ENCODE data around the gene DCHS1.

The DCHS1 gene

DNA sequence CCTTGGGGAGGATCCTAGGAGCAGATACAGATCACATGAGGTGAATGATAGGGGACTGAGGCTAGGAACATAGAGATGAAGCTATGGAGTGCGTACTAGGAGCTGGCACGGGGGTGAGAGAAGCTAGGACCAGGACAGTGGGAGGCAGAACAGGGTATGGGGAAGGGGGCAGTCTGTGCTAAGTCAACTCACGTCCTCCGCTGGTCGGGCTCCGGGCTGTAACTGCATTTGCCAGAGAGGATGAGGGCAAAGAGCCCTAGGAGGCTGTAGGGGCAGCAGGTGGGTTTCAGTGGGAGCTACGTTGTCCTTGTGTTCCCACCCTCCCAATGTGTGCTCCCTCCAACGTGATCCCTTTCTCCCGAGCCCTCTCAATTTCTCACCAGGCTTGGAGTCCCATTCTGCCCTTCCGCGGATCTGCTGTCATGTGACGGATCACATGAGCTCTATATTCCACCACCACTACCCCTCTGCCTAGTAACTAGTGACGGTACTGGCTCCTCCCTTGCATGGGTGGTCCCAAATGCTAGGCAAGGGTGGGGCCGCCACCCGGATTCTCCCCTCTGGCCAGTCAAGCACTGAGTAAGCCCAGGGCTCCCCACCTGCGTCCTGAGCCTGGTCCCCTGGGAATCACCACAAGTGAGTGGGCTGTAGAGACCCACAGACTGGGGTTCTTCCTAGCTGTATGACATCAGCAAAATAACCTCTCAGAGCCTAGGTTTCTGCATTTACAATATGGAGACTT, 36.4 kb downstream of the DCHS1 start, which contains the start of gene TPP1:
Gene TPP1, minus strand, starts transcription at position 419 of the 742 bp plus-strand sequence. Its CDS starts 22 bp downstream, at position 397.
- peak; percentile 97 for ATAC-seq
- TF ChIP-seq ZFP3 (CRISPR knock-in tag; IDR thresholded peaks at IDR 0.05) (no peak), PPARA (CRISPR knock-in tag; IDR thresholded peaks at IDR 0.05; ENCODE audit: borderline replicate concordance) (no peak), BACH2 (CRISPR knock-in tag; IDR thresholded peaks at IDR 0.05; ENCODE audit: borderline replicate concordance) (no peak), TOX (CRISPR knock-in tag; IDR thresholded peaks at IDR 0.05; ENCODE audit: borderline replicate concordance) (no peak), TCF4 (CRISPR knock-in tag; IDR thresholded peaks at IDR 0.05; ENCODE audit: borderline replicate concordance) (no peak)
- TF ChIP-seq, protein P1, sequence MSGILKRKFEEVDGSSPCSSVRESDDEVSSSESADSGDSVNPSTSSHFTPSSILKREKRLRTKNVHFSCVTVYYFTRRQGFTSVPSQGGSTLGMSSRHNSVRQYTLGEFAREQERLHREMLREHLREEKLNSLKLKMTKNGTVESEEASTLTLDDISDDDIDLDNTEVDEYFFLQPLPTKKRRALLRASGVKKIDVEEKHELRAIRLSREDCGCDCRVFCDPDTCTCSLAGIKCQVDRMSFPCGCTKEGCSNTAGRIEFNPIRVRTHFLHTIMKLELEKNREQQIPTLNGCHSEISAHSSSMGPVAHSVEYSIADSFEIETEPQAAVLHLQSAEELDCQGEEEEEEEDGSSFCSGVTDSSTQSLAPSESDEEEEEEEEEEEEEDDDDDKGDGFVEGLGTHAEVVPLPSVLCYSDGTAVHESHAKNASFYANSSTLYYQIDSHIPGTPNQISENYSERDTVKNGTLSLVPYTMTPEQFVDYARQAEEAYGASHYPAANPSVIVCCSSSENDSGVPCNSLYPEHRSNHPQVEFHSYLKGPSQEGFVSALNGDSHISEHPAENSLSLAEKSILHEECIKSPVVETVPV (CRISPR knock-in tag; IDR thresholded peaks at IDR 0.05), result no peak
- TF ChIP-seq, protein P2, sequence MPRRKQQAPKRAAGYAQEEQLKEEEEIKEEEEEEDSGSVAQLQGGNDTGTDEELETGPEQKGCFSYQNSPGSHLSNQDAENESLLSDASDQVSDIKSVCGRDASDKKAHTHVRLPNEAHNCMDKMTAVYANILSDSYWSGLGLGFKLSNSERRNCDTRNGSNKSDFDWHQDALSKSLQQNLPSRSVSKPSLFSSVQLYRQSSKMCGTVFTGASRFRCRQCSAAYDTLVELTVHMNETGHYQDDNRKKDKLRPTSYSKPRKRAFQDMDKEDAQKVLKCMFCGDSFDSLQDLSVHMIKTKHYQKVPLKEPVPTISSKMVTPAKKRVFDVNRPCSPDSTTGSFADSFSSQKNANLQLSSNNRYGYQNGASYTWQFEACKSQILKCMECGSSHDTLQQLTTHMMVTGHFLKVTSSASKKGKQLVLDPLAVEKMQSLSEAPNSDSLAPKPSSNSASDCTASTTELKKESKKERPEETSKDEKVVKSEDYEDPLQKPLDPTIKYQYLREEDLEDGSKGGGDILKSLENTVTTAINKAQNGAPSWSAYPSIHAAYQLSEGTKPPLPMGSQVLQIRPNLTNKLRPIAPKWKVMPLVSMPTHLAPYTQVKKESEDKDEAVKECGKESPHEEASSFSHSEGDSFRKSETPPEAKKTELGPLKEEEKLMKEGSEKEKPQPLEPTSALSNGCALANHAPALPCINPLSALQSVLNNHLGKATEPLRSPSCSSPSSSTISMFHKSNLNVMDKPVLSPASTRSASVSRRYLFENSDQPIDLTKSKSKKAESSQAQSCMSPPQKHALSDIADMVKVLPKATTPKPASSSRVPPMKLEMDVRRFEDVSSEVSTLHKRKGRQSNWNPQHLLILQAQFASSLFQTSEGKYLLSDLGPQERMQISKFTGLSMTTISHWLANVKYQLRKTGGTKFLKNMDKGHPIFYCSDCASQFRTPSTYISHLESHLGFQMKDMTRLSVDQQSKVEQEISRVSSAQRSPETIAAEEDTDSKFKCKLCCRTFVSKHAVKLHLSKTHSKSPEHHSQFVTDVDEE (CRISPR knock-in tag; IDR thresholded peaks at IDR 0.05), result no peak

DNA sequence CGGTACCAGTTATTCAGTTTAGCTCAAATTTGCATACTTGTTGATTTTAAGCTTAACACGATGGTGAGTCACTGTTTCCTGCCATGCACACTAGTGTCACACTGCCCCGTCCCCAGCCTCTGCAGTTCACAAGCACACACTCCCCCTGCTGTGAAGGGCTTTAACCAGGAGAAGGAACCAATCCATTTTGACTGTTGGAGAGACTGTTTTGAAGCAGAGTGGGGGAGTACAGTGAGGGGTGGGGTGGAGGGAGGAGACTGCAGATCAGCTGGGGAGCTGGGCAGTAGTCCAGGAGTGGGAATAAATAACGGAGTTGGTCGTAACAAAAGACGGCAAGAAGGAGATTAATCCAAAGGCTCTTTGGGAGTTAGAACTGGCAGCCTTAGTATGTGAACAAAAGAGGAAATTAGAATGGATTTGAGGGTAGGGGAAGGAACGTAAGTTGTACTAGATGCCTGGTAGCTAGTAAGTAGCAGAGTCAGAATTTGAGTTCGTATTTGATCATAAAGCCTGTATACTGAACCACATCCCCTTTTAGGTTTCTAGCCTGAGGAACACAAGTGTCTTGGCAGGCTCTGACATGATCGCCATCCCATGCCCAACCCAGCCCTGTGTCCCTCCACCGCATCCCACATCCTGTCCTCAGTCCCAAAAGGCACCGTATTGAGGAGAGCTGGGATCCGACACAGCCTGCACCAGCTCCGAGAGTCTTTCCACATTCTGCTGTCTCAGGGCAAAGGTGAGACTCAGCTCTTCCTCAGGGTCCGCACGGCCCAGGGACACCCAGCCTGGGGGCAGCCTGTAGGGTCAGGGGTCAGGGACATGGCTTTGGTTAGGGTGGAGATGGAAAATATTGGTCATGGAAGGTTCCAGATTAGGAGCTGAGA, 37.2 kb downstream of the DCHS1 start:
- TF ChIP-seq TOX (CRISPR knock-in tag; IDR thresholded peaks at IDR 0.05; ENCODE audit: borderline replicate concordance) (no peak), ZNF8 (CRISPR knock-in tag; IDR thresholded peaks at IDR 0.05) (no peak)
- TF ChIP-seq, protein P3, sequence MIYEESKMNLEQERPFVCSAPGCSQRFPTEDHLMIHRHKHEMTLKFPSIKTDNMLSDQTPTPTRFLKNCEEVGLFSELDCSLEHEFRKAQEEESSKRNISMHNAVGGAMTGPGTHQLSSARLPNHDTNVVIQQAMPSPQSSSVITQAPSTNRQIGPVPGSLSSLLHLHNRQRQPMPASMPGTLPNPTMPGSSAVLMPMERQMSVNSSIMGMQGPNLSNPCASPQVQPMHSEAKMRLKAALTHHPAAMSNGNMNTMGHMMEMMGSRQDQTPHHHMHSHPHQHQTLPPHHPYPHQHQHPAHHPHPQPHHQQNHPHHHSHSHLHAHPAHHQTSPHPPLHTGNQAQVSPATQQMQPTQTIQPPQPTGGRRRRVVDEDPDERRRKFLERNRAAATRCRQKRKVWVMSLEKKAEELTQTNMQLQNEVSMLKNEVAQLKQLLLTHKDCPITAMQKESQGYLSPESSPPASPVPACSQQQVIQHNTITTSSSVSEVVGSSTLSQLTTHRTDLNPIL (CRISPR knock-in tag; IDR thresholded peaks at IDR 0.05; ENCODE audit: low read depth), result no peak
- TF ChIP-seq, protein P1 (CRISPR knock-in tag; IDR thresholded peaks at IDR 0.05), result no peak
- ATAC-seq, result peak; percentile 10

DNA sequence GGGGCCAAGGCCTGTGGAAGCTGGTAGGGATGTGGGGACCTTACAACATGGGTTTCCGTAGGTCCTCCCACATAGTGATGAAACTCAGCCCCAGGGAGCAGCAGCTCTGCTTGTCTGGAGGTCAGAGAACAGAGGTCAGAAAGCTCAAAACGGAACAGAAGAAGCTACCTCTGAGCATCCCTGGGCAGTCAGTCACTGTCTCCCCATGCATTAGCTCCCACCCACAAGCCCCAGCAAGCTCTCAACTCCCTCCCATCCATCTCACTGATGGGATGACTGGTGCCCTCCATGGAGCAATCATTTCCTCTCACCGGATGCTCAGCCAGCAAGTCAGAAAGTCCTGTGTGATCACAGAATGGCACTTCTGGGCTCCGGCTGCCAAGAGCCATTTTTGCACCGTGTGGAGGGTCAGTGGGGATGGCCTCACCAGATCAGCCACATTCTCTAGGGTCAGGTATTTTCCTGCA, 38.3 kb downstream of the DCHS1 start:
- no peak for ATAC-seq

DNA sequence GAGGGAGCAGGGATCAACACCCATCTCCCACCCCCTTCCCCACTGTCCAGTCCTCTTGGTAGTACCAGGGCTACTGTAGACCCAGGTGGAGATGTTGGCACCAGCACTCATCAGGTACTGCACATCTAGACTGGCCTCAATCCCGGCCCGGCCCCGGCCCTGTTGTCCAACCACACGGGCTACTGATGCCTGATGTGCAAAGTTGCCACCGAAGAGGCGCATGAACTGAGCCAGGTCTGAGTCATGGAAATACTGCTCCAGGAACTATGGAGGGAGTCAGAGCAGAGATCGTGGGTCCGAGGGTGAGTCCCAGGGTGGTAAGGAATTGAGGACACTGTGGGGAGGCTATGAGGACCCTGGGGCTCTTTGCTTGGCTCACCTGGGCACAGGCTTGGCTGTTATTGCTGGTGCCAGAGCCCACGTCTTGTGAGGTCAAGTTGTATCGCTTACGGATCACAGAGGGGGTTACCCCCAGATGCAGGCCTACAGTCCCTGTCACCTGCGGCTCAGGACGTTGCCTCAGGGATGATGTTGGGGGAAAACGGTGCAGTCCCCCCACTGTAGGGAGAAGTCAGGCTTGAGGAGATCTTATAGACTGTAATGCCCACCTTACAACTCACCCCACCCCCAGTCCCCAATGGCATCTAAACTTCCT, 38.9 kb downstream of the DCHS1 start:
- ATAC-seq, result no peak
- no peak for TF ChIP-seq ZFP30 (CRISPR knock-in tag; IDR thresholded peaks at IDR 0.05)
- no peak for TF ChIP-seq ZC3H10 (CRISPR knock-in tag; IDR thresholded peaks at IDR 0.05)
- no peak for TF ChIP-seq ARNTL (CRISPR knock-in tag; IDR thresholded peaks at IDR 0.05; ENCODE audit: borderline replicate concordance, low read depth)
- no peak for TF ChIP-seq GLIS3 (CRISPR knock-in tag; IDR thresholded peaks at IDR 0.05)
- no peak for TF ChIP-seq OSR1 (CRISPR knock-in tag; IDR thresholded peaks at IDR 0.05)
- TF ChIP-seq ZNF70 (CRISPR knock-in tag; IDR thresholded peaks at IDR 0.05), result no peak
- TF ChIP-seq, protein P4, sequence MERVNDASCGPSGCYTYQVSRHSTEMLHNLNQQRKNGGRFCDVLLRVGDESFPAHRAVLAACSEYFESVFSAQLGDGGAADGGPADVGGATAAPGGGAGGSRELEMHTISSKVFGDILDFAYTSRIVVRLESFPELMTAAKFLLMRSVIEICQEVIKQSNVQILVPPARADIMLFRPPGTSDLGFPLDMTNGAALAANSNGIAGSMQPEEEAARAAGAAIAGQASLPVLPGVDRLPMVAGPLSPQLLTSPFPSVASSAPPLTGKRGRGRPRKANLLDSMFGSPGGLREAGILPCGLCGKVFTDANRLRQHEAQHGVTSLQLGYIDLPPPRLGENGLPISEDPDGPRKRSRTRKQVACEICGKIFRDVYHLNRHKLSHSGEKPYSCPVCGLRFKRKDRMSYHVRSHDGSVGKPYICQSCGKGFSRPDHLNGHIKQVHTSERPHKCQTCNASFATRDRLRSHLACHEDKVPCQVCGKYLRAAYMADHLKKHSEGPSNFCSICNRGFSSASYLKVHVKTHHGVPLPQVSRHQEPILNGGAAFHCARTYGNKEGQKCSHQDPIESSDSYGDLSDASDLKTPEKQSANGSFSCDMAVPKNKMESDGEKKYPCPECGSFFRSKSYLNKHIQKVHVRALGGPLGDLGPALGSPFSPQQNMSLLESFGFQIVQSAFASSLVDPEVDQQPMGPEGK (CRISPR knock-in tag; IDR thresholded peaks at IDR 0.05; ENCODE audit: borderline replicate concordance), result no peak
- TF ChIP-seq, protein P3 (CRISPR knock-in tag; IDR thresholded peaks at IDR 0.05; ENCODE audit: low read depth), result no peak

More for the DNA sequence above, 38.3 kb downstream of the DCHS1 start:
- no peak for TF ChIP-seq ZNF70 (CRISPR knock-in tag; IDR thresholded peaks at IDR 0.05)
- TF ChIP-seq SNAI2 (CRISPR knock-in tag; IDR thresholded peaks at IDR 0.05), result no peak
- TF ChIP-seq OSR1 (CRISPR knock-in tag; IDR thresholded peaks at IDR 0.05), result no peak
- TF ChIP-seq PPARA (CRISPR knock-in tag; IDR thresholded peaks at IDR 0.05; ENCODE audit: borderline replicate concordance), result no peak
- no peak for TF ChIP-seq ZFP3 (CRISPR knock-in tag; IDR thresholded peaks at IDR 0.05)
- no peak for TF ChIP-seq GLIS3 (CRISPR knock-in tag; IDR thresholded peaks at IDR 0.05)
- TF ChIP-seq ARNTL (CRISPR knock-in tag; IDR thresholded peaks at IDR 0.05; ENCODE audit: borderline replicate concordance, low read depth), result no peak
- no peak for TF ChIP-seq CSDC2 (CRISPR knock-in tag; IDR thresholded peaks at IDR 0.05)

Measured in SK-N-SH treated with all-trans-retinoic acid at 6 μM for 48 hours (cell line).